DMS153 treated with DMSO at 0.1 percent for 48 hours (cell line): ENCODE results near the gene NXPH2.
"Not testable (repeated sequence)": the region's sequence is repeated elsewhere in the genome, so short reads cannot be mapped to it uniquely, and the experiment has no call there.

Source experiments
- DNase-seq: peaks from one replicate; lab custom pipeline; 2025; ENCODE audit not compliant: unreplicated experiment; lab: John Stamatoyannopoulos, UW

The NXPH2 gene

DNA sequence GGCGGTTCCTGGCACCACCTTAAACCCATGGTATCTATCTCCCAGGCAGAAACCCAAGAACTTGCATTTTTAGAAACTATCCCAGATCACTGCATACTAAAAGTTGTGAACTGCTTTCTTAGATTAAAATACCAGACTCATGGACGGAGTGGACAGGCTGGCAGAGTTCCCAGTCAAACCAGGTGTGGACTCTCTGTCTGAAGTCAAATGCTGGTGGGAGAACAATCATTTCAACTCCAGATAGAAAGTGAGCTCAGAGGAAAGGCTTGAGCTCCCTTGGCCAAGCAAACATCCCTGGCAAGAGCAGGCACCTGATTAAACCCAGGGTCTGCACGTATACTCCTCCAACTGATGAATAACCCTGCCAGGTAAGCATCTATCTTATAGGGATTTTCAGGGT, 19.5 kb downstream of the NXPH2 start:
- DNase-seq, result no peak

DNA sequence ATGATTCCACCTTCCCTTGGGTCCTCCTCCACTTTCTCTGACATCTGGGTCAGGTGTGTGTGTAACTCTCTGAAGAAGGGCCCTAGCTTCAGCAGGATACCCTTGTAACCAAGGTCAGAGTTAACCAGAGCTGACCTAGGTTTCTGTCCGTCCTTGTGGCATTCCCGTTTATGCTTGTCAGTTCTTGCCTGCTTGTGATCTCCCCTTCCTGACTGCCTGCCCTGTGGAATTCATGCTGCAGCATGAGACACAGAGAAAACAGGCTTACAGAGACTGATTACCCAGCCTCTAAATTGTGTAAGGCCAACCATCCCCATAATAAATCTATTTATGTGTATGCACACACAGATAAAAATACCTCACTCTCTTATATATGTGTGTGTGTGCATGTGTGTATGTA, 22.8 kb downstream of the NXPH2 start:
- DNase-seq, result no peak

DNA sequence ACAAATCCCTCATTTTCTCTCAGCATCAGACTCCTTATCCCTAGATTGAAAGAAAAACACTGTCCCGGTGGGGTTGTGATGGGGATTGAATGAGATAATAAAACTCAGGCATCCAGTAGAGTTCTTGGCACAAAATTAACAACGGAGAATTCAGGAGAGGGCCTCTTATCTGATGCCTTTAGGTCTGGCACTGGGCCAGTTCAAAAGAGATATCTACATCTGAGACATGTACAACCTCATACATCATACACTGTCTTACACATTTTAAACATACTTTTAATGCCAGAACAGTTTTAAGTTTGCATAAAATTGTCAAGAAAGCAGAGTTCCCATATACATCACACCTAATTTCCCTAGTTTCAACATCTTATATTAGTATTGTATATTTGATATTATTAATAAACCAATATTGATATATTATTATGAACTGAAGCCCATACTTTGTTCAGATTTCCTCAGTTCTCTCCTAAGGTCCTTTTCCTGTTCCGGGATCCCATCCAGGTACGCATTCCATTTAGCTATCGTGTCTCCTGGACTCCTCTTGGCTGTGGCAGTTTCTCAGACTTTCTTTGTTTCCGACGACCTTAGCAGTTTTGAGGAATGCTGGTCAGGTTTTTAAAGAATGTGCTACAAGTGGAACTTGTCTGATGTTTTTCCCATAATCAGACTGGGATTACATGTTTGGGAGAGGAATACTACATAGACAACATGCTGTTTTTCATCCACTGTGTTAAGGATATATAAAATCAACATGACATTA, 27.8 kb downstream of the NXPH2 start:
- no peak for DNase-seq

GRCh38 chr2:138744713-138745112, 35.5 kb downstream of the NXPH2 start:
- no peak for DNase-seq

DNA sequence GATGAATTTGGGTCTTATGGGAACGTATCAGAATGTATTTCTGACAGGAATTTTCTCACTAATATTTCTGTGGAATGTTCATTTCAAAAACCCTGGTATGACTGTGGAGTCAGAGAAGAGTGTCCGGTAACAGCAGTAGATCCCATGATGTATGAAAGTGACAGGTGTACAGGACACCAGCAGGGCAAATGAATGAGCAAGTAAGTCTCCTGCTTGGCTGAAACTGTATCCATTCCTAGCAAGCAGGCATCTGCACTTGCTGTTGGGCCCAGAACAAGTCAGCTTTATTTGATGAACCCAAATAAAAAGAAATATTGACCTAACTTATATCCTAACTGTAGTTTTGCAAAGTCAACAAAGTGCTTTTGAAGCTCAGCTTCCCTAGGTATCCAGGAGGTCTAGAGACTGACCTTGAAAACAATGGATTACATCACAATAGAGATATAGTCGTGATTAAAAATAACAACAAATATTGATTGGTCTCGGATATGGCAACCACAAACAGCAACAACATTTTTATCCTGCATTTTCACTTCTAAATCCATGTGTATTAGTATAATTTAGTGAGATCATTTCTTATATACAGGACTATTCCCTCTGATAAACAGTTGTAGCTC, 37.6 kb downstream of the NXPH2 start:
- no peak for DNase-seq

DNA sequence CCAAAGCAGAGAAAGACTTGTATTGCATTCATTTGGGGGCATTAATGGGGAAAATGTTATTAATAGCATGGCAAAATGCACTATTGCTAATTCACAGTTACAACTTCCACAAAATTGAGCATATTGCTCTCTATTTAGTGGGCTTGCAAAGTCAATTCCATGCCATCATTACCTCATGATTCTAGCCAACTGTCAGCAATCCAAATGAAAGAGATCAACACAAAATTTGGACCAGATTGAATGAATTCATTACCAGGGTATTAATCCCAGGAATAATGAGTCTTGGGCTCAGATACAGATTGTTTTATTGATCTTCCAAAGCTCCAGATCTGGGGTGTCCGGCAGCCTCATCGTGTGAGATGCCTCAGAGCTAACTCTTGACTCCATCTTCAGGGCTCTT, 38.3 kb downstream of the NXPH2 start:
- no peak for DNase-seq

DNA sequence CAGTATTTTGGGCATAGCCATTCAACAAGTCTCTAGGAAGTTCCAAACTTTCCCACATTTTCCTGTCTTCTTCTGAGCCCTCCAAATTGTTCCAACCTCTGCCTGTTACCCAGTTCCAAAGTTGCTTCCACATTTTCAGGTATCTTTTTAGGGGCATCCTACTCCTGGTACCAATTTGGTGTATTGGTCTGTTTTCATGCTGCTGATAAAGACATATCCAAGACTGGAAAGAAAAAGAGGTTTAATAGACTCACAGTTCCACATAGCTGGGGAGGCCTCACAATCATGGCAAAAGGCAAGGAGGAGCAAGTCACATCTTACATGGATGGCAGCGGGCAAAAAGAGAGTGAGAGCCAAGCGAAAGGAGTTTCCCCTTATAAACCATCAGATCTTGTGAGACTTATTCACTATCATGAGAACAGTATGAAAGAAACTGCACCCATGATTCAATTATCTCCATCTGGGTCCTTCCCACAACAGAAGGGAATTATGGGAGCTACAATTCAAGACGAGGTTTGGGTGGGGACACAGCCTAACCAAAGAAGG, 43.1 kb downstream of the NXPH2 start:
- not testable (repeated sequence) for DNase-seq

DNA sequence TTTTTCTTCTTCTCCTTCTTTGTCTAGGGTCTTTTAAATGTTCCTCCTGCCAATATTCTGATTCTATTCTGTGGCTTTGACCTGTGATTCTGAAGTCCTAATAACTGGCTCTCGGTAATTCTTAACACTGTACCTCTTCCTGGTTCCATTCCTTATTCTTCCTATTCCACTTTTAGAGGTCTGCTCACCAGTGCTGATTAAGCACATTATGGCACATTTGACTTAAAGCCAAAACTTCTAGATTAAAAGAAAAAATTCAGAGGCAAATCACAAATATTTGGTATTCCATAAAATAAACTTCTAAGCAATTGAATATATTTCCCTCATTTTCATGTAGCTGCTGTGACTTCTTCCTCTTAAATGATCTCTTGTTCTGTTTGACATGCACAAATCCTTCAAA, 47.5 kb downstream of the NXPH2 start:
- no peak for DNase-seq

- DNase-seq, result no peak
Measured at GRCh38 chr2:138730497-138731030, 49.6 kb downstream of the NXPH2 start.

DNA sequence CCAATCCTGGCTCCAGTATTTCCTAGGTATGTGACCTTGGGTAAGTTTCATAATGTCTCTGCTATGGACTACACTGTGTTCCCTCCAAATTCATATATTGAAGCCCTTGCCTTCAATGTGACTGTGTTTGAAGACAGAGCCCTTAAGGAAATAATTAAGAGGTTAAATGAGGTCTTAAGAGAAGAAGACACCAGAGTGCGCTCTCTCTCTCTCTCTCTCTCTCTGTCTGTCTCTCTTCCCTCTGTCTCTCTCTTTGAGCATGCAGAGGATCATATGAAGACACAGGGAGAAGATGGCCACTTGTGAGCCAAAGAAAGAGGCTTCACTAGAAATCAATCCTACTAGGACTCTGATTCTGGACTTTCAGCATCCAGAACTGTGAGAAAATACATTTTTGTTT, 52.2 kb downstream of the NXPH2 start:
- DNase-seq, result no peak

- no peak for DNase-seq
Measured at GRCh38 chr2:138726681-138727080, 53.5 kb downstream of the NXPH2 start.

GRCh38 chr2:138724729-138725459, 55.3 kb downstream of the NXPH2 start:
- DNase-seq, result no peak

DNA sequence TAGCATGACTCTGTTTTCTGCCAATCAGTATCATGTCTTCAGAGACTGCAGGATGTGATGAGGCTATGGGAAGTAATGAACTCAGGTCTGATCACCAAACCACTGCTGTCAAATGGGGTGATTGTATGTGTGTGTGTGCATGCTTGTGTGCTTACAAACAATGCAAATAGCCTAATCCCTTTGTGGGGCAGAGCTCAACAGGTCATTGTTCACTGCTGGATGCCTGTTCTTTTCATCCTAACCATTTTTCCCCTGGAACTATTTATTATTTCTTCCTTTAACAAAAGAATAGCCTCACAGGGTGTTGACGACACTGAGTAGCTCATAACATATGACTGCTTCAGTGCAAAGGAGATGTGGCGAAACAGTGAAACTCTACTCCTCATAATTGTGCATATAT, 55.9 kb downstream of the NXPH2 start:
- DNase-seq, result no peak

DNA sequence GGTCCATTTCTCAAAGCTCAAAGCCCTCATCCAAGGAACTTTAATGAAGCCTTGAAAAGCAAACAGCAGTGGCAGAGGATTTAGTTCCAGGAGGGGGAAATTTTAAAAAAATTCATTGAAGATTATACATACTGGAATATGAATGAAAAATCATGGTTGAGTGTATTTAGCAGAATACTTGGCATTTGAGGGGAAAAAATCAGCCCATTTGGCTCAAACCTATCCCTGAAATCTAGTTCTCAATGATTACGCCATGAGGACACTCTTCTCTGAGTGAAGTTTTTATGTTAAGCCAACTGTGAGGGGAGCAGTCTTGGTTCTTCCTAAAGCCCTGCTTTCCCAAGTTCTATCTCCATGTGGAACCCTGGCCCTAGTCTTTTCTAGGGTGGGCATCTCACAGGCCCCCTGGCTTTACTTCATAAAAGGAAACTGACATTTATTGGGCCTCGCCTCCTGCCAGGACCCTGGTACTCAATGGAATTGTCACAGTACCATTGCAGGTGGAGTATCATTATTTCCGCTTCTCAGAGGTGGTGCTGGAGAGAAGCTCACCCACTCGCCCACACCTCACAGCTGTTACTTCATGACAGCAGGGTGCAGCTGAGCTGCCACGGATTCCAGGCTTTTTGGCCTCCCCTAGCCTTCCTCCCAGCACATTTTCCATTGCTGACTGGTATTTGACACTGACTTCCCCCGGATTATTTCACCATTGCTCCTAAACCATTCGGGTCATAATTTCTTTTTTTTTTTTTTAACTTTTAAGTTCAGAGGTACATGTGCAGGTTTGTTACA, 56.8 kb downstream of the NXPH2 start:
- no peak for DNase-seq

DNA sequence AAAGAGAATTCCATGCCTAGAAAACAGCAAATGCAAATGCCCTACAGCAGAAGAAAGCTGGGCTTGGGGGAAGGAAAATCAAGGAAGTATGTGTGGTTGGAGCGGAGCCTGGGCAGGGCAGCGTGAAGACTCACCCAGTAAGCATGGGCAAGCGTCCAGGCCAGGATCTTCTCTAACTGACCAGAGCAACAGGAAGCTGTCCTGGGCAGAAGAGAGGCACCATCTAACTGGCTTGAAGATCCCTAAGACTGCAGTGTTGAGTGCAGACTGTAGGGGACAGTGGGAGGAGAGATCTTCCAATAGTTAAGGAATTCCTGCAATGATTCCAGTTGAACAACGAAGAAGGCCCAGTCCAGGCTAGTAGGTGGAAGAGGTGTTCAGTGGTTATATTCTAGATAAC, 57.9 kb downstream of the NXPH2 start:
- DNase-seq, result no peak

DNA sequence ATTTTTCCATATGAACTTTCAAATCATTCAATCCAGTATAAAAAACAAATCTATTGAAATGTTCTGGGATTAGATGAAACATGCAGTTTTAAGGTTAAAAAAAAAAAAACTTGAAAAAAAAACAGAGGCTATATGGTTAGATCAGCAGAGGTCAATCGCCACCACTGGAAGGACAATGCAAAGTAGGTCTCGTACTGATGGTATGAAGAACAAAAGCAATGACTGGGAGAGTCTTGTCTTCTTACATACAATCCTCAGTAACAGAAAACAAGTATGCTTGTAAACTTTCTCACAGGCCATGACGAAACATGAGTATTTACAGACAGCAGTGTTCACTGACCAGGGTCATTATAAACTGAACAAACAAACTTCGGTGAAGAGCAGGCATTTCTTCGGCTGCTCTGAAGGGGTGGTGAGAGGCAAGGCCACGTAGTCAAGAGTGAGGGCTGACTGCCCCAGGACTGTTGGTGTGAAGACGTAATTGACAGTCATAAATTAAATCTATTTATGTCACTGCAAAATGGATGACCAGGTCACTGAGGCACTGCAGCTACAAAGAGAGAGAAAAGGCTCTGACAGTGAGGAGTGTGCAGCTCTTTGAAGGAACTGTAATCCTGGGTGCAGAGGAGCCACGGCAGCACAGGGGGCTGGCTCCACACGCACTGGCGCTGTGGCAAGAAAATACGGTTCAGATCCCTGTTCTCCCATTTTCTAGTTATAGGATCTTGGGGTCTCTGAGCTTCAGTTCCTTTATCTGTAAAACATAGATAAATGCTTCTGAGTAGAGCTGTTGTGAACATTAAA, 60.0 kb downstream of the NXPH2 start:
- no peak for DNase-seq

GRCh38 chr2:138718405-138718804, 61.8 kb downstream of the NXPH2 start:
- no peak for DNase-seq

DNA sequence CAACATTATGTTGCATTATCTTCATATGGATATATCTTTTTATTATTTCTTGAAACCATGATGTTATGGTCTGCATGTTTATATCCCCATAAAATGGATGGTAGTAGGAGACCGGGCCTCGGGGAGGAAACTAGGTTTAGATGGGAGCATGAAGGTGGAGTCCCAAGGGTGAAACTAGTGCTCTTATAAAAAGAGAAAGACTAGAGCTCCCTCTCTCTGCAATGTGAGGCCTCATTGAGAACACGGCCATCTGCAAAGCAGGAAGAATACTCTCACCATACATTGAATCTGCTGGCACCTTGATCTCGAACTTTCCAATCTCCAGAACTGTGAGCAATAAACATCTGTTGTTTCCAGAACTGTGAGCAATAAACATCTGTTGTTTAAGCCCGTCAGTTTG, 64.0 kb downstream of the NXPH2 start:
- no peak for DNase-seq

DNA sequence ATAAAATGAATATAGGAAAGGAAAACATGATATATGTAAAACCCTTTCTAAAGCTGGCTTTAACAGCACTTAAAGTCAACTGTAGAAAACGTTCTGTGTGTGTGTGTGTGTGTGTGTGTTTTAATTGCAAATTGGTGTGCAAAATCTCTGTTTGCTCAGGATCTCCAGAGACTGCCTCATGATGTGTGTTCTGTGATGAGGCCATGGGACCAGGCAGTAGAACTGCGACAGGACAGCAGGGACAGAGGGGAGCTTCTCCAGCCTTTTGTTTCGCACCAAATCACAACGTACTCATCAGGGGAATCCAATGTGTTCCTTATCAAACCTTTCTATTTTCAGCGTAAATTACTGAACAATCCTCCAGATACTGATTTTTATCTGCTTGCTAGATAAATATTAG, 66.7 kb downstream of the NXPH2 start:
- DNase-seq, result no peak

GRCh38 chr2:138713069-138713496, 67.1 kb downstream of the NXPH2 start:
- no peak for DNase-seq
